Measurements from ENCODE around the gene USF2. TPM values are rescaled to one million over a fixed set of nuclear protein-coding genes. Genes with fewer than 3 reads are reported as not detected.

The USF2 gene
- total and polyA plus RNA-seq, 10 of the 15 experiments (the other 5 are each of a cell fraction or from before 2014, with no cell fraction given) = 0.56 to 157 (median 65.5) TPM

- TF ChIP-seq PBX3 (IDR thresholded peaks at IDR 0.05; ENCODE audit: insufficient replicate concordance, low read depth, low read length) (peak; percentile 57), BHLHE40 (IDR thresholded peaks at IDR 0.05; ENCODE audit: borderline replicate concordance in 1 of 2, low read depth in 2 of 2, low read length in 1 of 2) (peak in 1 of 2 experiments; percentile 56; a peak in 1 of 4 replicates), RUNX3 (IDR thresholded peaks at IDR 0.05; ENCODE audit: low read length) (peak; percentile 81), ASH2L (IDR thresholded peaks at IDR 0.05; ENCODE audit: borderline replicate concordance, low read depth) (no peak), ESRRA (IDR thresholded peaks at IDR 0.05; ENCODE audit: low read length) (no peak), ZZZ3 (IDR thresholded peaks at IDR 0.05; ENCODE audit: control insufficient read depth, insufficient read length, low read depth) (no peak), IRF4 (IDR thresholded peaks at IDR 0.05; ENCODE audit: low read depth, low read length) (0 out of 2 replicates have a peak, but pooled peaks have one; percentile 24), ZNF687 (IDR thresholded peaks at IDR 0.05) (peak; percentile 42; the same call in 1 of the 2 replicates), IKZF1 (conservative IDR thresholded peaks at IDR 0.05) (peak; percentile 40), BACH1 (IDR thresholded peaks at IDR 0.05; ENCODE audit: borderline replicate concordance) (peak; percentile 45), SMAD1 (IDR thresholded peaks at IDR 0.05; ENCODE audit: low read depth, partially characterized antibody) (no peak), ZBTB11 (CRISPR knock-in tag; IDR thresholded peaks at IDR 0.05) (no peak), NR2C1 (IDR thresholded peaks at IDR 0.05) (no peak), POLR2AphosphoS5 (IDR thresholded peaks at IDR 0.05; ENCODE audit: low read length) (no peak), SUPT20H (IDR thresholded peaks at IDR 0.05; ENCODE audit: borderline replicate concordance, control insufficient read depth, low read depth, low read length) (no peak), ZNF592 (IDR thresholded peaks at IDR 0.05) (0 out of 2 replicates have a peak, but pooled peaks have one; percentile 39)
These were observed 816 bp downstream of the USF2 start (continued) for GRCh38 chr19:35269438-35270117.
